ENCODE data around the gene LRRK2. TPM values are rescaled to one million over a fixed set of nuclear protein-coding genes. Genes with fewer than 3 reads are reported as not detected.

The LRRK2 gene
- total RNA-seq, 1 donor from 2014 or later = 37.1 TPM

DNA sequence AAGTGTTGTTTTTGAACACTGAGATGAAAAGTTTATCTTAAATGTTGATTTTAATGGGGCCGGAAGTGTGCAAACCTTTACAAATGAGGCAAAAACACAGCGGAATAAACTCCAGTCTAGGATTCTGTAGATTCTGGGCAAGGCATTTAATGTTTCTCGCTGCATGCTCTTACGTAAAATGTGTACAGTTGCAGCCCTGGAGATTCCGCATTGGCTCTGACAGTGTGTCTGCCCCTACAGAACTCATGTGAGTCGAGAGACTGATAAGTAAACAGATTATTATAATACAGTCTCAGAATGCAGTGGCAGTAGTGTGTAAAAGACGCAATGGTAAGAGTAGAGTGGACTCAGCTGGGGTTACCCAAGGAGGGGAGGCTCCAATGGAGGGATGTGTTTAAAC lies 33.6 kb downstream of the LRRK2 start:
- no peaks in the 10 kb centered on the region for H3K27me3 ChIP-seq
- no peaks in the 10 kb centered on the region for H3K4me1 ChIP-seq
- no peak for DNase-seq (ENCODE audit: extremely low spot score in 2 of 2)
- H3K4me3 ChIP-seq = no peak overlapping the region
- intact Hi-C loops (cut with DNase I) = no loop called here
- H3K9me3 ChIP-seq = no peaks in the 10 kb centered on the region
- no peak for TF ChIP-seq POLR2A (IDR thresholded peaks at IDR 0.05)
- no peak for TF ChIP-seq POLR2AphosphoS5 (IDR thresholded peaks at IDR 0.05; ENCODE audit: insufficient read depth in 1 of 2, low read depth in 1 of 2)
- TF ChIP-seq, protein P1, sequence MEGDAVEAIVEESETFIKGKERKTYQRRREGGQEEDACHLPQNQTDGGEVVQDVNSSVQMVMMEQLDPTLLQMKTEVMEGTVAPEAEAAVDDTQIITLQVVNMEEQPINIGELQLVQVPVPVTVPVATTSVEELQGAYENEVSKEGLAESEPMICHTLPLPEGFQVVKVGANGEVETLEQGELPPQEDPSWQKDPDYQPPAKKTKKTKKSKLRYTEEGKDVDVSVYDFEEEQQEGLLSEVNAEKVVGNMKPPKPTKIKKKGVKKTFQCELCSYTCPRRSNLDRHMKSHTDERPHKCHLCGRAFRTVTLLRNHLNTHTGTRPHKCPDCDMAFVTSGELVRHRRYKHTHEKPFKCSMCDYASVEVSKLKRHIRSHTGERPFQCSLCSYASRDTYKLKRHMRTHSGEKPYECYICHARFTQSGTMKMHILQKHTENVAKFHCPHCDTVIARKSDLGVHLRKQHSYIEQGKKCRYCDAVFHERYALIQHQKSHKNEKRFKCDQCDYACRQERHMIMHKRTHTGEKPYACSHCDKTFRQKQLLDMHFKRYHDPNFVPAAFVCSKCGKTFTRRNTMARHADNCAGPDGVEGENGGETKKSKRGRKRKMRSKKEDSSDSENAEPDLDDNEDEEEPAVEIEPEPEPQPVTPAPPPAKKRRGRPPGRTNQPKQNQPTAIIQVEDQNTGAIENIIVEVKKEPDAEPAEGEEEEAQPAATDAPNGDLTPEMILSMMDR (IDR thresholded peaks at IDR 0.05) = no peak
- H3K36me3 ChIP-seq = peaks cover 0 to 15% of the 10 kb centered on the region in 2 donors
- no peak overlapping the region for H3K27ac ChIP-seq

DNA sequence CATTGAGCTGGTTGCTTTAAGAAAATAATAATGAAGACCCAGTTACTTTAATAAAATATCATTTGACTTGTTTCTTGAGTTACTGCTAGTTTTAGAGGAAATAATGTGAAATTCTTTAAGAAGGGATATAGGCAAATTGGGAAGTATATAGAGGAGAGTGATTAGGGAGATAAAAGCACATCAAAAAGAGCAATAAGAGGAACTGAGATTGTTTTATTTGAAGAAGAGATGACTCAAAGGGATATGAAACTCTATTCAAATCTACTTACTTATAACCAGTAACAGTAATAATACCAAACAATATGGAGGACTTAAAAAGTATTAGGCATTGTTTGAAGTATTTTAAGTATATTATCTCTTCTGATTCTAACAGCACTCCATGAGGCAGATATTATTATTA lies 37.1 kb downstream of the LRRK2 start:
- DNase-seq (ENCODE audit: extremely low spot score in 2 of 2) = no peak
- H3K27ac ChIP-seq = no peak overlapping the region
- H3K9me3 ChIP-seq = no peaks in the 10 kb centered on the region
- H3K4me1 ChIP-seq = no peaks in the 10 kb centered on the region
- peaks cover 0 to 28% of the 10 kb centered on the region in 2 donors for H3K36me3 ChIP-seq
- H3K4me3 ChIP-seq = no peak overlapping the region
- TF ChIP-seq POLR2AphosphoS5 (IDR thresholded peaks at IDR 0.05; ENCODE audit: insufficient read depth in 1 of 2, low read depth in 1 of 2) (no peak), POLR2A (IDR thresholded peaks at IDR 0.05) (no peak)
- TF ChIP-seq, protein P1 (IDR thresholded peaks at IDR 0.05) = no peak
- intact Hi-C loops (cut with DNase I) = no loop called here
- H3K27me3 ChIP-seq = no peaks in the 10 kb centered on the region

DNA sequence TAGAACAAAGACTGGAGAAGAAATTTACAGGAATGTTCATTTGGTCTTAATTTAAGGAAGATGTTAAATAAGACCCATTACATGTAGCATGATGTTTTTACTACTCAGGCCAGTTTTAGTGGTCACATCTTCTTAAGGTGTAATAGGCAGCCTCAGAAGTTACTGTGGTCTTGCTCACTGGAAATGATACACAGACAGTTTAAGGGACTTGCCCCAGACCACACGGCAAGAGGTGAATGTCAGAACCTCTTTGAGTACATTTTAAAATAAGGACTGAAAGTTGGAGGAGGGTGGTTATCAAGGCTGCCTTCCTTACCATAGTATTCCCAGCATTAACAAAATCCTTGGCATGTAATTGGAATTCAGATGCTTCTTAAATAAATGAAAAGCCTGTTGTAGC lies 37.9 kb downstream of the LRRK2 start:
- Histone ChIP-seq H3K9me3 (no peaks in the 10 kb centered on the region), H3K27me3 (no peaks in the 10 kb centered on the region), H3K27ac (no peak overlapping the region), H3K4me1 (no peaks in the 10 kb centered on the region), H3K36me3 (peaks cover 0 to 24% of the 10 kb centered on the region in 2 donors), H3K4me3 (no peak overlapping the region)
- intact Hi-C loops (cut with DNase I) = no loop called here
- no peak for DNase-seq (ENCODE audit: extremely low spot score in 2 of 2)
- TF ChIP-seq POLR2A (IDR thresholded peaks at IDR 0.05) = no peak
- TF ChIP-seq, protein P1 (IDR thresholded peaks at IDR 0.05) = no peak
- no peak for TF ChIP-seq POLR2AphosphoS5 (IDR thresholded peaks at IDR 0.05; ENCODE audit: insufficient read depth in 1 of 2, low read depth in 1 of 2)

DNA sequence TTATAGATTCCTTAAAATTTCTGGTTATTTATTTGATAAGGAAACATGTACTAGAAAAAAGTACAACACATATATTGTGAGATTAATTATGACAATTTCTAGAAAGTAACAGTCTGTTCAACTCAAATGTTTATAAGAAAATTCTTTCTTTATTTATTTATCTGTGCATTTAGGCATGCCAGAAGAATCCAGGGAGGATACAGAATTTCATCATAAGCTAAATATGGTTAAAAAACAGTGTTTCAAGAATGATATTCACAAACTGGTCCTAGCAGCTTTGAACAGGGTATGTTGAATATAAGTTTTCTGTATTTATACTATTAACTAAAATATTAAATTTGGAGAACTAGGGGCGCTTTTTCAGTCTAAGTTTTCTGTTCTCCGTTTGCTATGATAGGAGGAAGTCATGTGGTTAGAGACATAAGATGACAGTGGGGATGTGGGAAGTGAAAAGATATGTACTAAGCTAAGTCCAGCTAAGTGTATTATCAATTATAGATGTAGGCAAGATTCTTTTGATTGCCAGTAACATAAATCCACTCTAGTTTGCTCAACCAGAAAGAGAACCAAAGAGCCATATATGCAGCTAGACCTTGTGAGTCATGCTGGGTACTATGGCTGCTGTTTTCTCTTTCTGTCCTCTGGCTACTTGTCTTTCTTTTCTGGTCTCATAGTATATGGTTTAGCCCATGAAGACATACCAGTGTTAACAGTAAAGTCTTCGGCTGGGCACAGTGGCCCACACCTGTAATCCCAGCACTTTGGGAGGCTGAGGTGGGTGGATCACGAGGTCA lies 39.0 kb downstream of the LRRK2 start:
- no peak for DNase-seq (ENCODE audit: extremely low spot score in 2 of 2)
- Histone ChIP-seq H3K27ac (no peak overlapping the region), H3K9me3 (no peaks in the 10 kb centered on the region), H3K4me1 (no peaks in the 10 kb centered on the region), H3K36me3 (peaks cover 0 to 16% of the 10 kb centered on the region in 2 donors), H3K27me3 (no peaks in the 10 kb centered on the region), H3K4me3 (no peak overlapping the region)
- TF ChIP-seq POLR2A (IDR thresholded peaks at IDR 0.05) (no peak), POLR2AphosphoS5 (IDR thresholded peaks at IDR 0.05; ENCODE audit: insufficient read depth in 1 of 2, low read depth in 1 of 2) (no peak)
- TF ChIP-seq, protein P1 (IDR thresholded peaks at IDR 0.05) = no peak
- intact Hi-C loops (cut with DNase I) = no loop called here

DNA sequence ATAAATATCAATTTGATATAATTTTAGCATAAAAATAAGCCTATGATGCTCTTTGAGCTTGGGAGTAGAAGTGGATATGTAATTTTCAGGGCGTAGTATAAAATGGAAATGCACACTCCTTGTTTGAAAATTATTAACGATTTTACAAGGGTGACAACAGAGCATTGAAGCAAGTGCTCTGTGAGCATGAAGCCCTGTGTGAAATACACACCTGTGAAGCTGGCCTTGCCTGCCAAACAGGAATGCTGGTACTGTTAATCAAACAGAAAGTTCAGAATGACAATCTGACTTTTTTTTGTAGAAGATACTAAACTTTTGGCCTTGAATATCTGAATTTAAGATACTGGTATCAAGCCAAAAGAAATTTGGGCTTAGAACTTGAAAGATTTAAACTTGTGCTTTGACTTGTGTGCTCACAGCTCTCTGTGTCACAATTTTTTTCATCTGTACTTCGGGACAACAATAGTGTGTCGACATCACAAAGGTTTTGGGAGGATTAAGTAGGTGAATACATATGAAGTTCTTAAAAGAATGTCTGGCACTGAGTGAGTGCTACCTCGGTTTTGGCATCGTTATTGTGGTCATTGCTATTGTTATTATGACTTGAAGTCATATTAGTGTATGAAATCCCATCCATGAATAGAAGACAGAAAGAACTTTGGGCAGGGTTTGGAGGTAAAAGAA lies 47.3 kb downstream of the LRRK2 start:
- Histone ChIP-seq H3K27me3 (no peaks in the 10 kb centered on the region), H3K27ac (no peak overlapping the region), H3K36me3 (no peaks in the 10 kb centered on the region), H3K9me3 (no peaks in the 10 kb centered on the region), H3K4me3 (no peak overlapping the region), H3K4me1 (no peaks in the 10 kb centered on the region)
- DNase-seq (ENCODE audit: extremely low spot score in 2 of 2) = no peak
- intact Hi-C loops (cut with DNase I) = no loop called here
- TF ChIP-seq POLR2AphosphoS5 (IDR thresholded peaks at IDR 0.05; ENCODE audit: insufficient read depth in 1 of 2, low read depth in 1 of 2) (no peak), POLR2A (IDR thresholded peaks at IDR 0.05) (no peak)
- TF ChIP-seq, protein P1 (IDR thresholded peaks at IDR 0.05) = no peak

Data from vagina (tissue), 2 donors.